GM19043 (cell line): ENCODE results near the gene ZNF197.
"Not testable (repeated sequence)": the region's sequence is repeated elsewhere in the genome, so short reads cannot be mapped to it uniquely, and the experiment has no call there.

ENCODE experiments used
- ATAC-seq: cut with Tn5 transposase; IDR thresholded peaks from one replicate; pipeline ENCODE4 v1.9.1; 2021; ENCODE audit warnings: low read depth; ENCODE audit not compliant: unreplicated experiment

Gene ZNF197

GRCh38 chr3:44659434-44659833, 34.6 kb downstream of the ZNF197 start:
- no peak for ATAC-seq

GRCh38 chr3:44661189-44661588, 36.4 kb downstream of the ZNF197 start:
- no peak for ATAC-seq

GRCh38 chr3:44665173-44665572, 40.3 kb downstream of the ZNF197 start:
- ATAC-seq, result no peak

GRCh38 chr3:44666346-44666745, 41.5 kb downstream of the ZNF197 start:
- no peak for ATAC-seq

- ATAC-seq, result no peak
Measured at GRCh38 chr3:44669760-44670159, 44.9 kb downstream of the ZNF197 start.

- ATAC-seq, result not testable (repeated sequence)
Measured at GRCh38 chr3:44673466-44673865, 48.6 kb downstream of the ZNF197 start.

GRCh38 chr3:44674211-44674610, 49.4 kb downstream of the ZNF197 start:
- no peak for ATAC-seq

GRCh38 chr3:44678480-44679116, 53.8 kb downstream of the ZNF197 start:
- no peak for ATAC-seq

- no peak for ATAC-seq
Measured at GRCh38 chr3:44680921-44681455, 56.2 kb downstream of the ZNF197 start.

GRCh38 chr3:44682182-44682896, 57.5 kb downstream of the ZNF197 start:
- no peak for ATAC-seq

- no peak for ATAC-seq
Measured at GRCh38 chr3:44685128-44685800, 60.4 kb downstream of the ZNF197 start.

GRCh38 chr3:44687898-44688297, 63.1 kb downstream of the ZNF197 start:
- no peak for ATAC-seq
